Liver (tissue), 9 donors: ENCODE data around the gene ATP2C2. TPM values are rescaled to one million over a fixed set of nuclear protein-coding genes. Genes with fewer than 3 reads are reported as not detected.
"Not testable (repeated sequence)": the region's sequence is repeated elsewhere in the genome, so short reads cannot be mapped to it uniquely, and the experiment has no call there.

ENCODE experiments used
- DNase-seq: peaks from one replicate; pipeline ENCODE4 v3.0.0-alpha.2; 2017; ENCODE audit warnings: low spot score
- H3K27ac ChIP-seq, 2 donors: one replicate each; pipeline ENCODE4 v1.7.0; 2013; ENCODE audit warnings: inconsistent platforms in 2 of 2, low read length in 2 of 2, control low read depth in 1 of 2, low read depth in 1 of 2, mild to moderate bottlenecking in 1 of 2
- H3K27me3 ChIP-seq, 4 donors: one replicate each; pipeline versions ENCODE4 v1.6.1 to v1.7.0; 2013; ENCODE audit warnings: low read length in 3 of 4, inconsistent platforms in 1 of 4, mild to moderate bottlenecking in 1 of 4, moderate library complexity in 1 of 4; ENCODE audit not compliant: control insufficient read depth in 4 of 4, insufficient read depth in 4 of 4
- H3K36me3 ChIP-seq, 4 donors: one replicate each; pipeline versions ENCODE4 v1.6.1 to v1.7.0; 2013; ENCODE audit warnings: low read length in 3 of 4, mild to moderate bottlenecking in 3 of 4, low read depth in 1 of 4, moderate library complexity in 1 of 4; ENCODE audit not compliant: control insufficient read depth in 4 of 4, insufficient read depth in 3 of 4
- H3K4me1 ChIP-seq, 4 donors: one replicate each; pipeline versions ENCODE4 v1.6.1 to v1.7.0; 2013; ENCODE audit warnings: low read length in 3 of 4, mild to moderate bottlenecking in 3 of 4, moderate library complexity in 1 of 4; ENCODE audit not compliant: control insufficient read depth in 4 of 4, insufficient read depth in 4 of 4
- H3K4me3 ChIP-seq, 3 donors: one replicate each; pipeline versions ENCODE4 v1.6.1 to v1.7.0; 2013; ENCODE audit warnings: low read length in 3 of 3, control low read depth in 1 of 3, low read depth in 1 of 3, mild to moderate bottlenecking in 1 of 3
- H3K9ac ChIP-seq, 2 donors: one replicate each; pipeline ENCODE4 v1.7.0; 2013; ENCODE audit warnings: low read length in 2 of 2, mild to moderate bottlenecking in 2 of 2, moderate library complexity in 2 of 2, control low read depth in 1 of 2, low read depth in 1 of 2
- H3K9me3 ChIP-seq, 4 donors: one replicate each; pipeline versions ENCODE4 v1.6.1 to v1.7.0; 2013; ENCODE audit warnings: low read length in 3 of 4; ENCODE audit not compliant: control insufficient read depth in 4 of 4
- ATF3 ChIP-seq: IDR thresholded peaks from 2 replicates; pipeline ENCODE4 v1.6.1; 2016; ENCODE audit warnings: antibody characterized with exemption
- CTCF ChIP-seq: fragments of 150-350 bp; IDR thresholded peaks from 2 replicates; pipeline ENCODE4 v1.5.1; 2017; ENCODE audit warnings: improper control_type of control experiment, low read depth, low read length; ENCODE audit not compliant: missing input control
- EGR1 ChIP-seq, 2 donors: IDR thresholded peaks; 2 replicates each; pipeline ENCODE4 v1.6.1; 2016 to 2018; ENCODE audit warnings: antibody characterized with exemption in 2 of 2, low read depth in 2 of 2
- FOXA1 ChIP-seq: IDR thresholded peaks from 2 replicates; pipeline ENCODE4 v1.6.1; 2016; ENCODE audit warnings: antibody characterized with exemption
- FOXA2 ChIP-seq: IDR thresholded peaks from 2 replicates; pipeline ENCODE4 v1.6.1; 2016; ENCODE audit warnings: antibody characterized with exemption
- GABPA ChIP-seq, 2 donors: IDR thresholded peaks in 1 of 2; conservative IDR thresholded peaks in 1 of 2; 2 replicates each; pipeline ENCODE4 v1.6.1; 2016; ENCODE audit warnings: antibody characterized with exemption in 2 of 2, mild to moderate bottlenecking in 1 of 2, moderate library complexity in 1 of 2
- HNF4A ChIP-seq, 2 donors: conservative IDR thresholded peaks; 2 replicates each; pipeline ENCODE4 v1.6.1; 2016; ENCODE audit warnings: antibody characterized with exemption in 2 of 2, mild to moderate bottlenecking in 2 of 2
- HNF4G ChIP-seq: IDR thresholded peaks from 2 replicates; pipeline ENCODE4 v1.6.1; 2016; ENCODE audit warnings: antibody characterized with exemption
- JUND ChIP-seq, 2 donors: IDR thresholded peaks; 2 replicates each; pipeline ENCODE4 v1.6.1; 2016; ENCODE audit warnings: antibody characterized with exemption in 2 of 2
- MAX ChIP-seq: IDR thresholded peaks from 2 replicates; pipeline ENCODE4 v1.6.1; 2016; ENCODE audit warnings: antibody characterized with exemption
- NR2F2 ChIP-seq: IDR thresholded peaks from 2 replicates; pipeline ENCODE4 v1.6.1; 2016; ENCODE audit warnings: antibody characterized with exemption
- RAD21 ChIP-seq, 2 donors: IDR thresholded peaks; 2 replicates each; pipeline ENCODE4 v1.6.1; 2016; ENCODE audit warnings: antibody characterized with exemption in 2 of 2, mild to moderate bottlenecking in 2 of 2
- REST ChIP-seq: IDR thresholded peaks from 2 replicates; pipeline ENCODE4 v1.6.1; 2016; ENCODE audit warnings: antibody characterized with exemption, mild to moderate bottlenecking
- RXRA ChIP-seq, 2 donors: IDR thresholded peaks; 2 replicates each; pipeline ENCODE4 v1.6.1; 2017 to 2018; ENCODE audit warnings: antibody characterized with exemption in 2 of 2, mild to moderate bottlenecking in 1 of 2
- SP1 ChIP-seq: IDR thresholded peaks from 2 replicates; pipeline ENCODE4 v1.6.1; 2018; ENCODE audit warnings: antibody characterized with exemption, mild to moderate bottlenecking
- TAF1 ChIP-seq: conservative IDR thresholded peaks from 2 replicates; pipeline ENCODE4 v1.6.1; 2016; ENCODE audit warnings: antibody characterized with exemption, mild to moderate bottlenecking
- YY1 ChIP-seq: IDR thresholded peaks from 2 replicates; pipeline ENCODE4 v1.6.1; 2016; ENCODE audit warnings: antibody characterized with exemption, mild to moderate bottlenecking
- ZBTB33 ChIP-seq: IDR thresholded peaks from 2 replicates; pipeline ENCODE4 v1.6.1; 2016; ENCODE audit warnings: antibody characterized with exemption
- WGBS: extraction: QIAGEN DNeasy Blood & Tissue Kit; methylation state at CpG from one replicate; pipeline ENCODE4 v1.1.7; 2013; 5-methylcytosine and 5-hydroxymethylcytosine counted together
- polyA plus RNA-seq, 2 donors: library from polyadenylated mRNA; stranded (reverse) in 1 of 2; unstranded in 1 of 2; fragments of 200-250 nt in 1 of 2; fragments of >200 nt in 1 of 2; fragmentation: Nextera tagmentation in 1 of 2; extraction: Ambion mirVana in 1 of 2; gene quantifications; one replicate each; pipeline versions ENCODE4 v1.2.1 to v1.2.3, GENCODE V29; 2013 to 2015
- total RNA-seq, 2 donors: library from RNA; depleted of rRNA; stranded (reverse); fragments of >200 nt; gene quantifications; one replicate each; pipeline ENCODE4 v1.2.3, GENCODE V29; 2014
- donor health status: healthy.
- donor health status: healthy.
- donor health status: healthy.
- donor health status: healthy.
- donor health status: healthy.

Gene ATP2C2
- total and polyA plus RNA-seq, 4 donors: 0.05 to 0.33 (median 0.22) TPM

GRCh38 chr16:84341528-84342295, 26.6 kb upstream of the ATP2C2 start:
- Histone ChIP-seq H3K4me1 (no peaks in the 10 kb centered on the region), H3K9me3 (no peaks in the 10 kb centered on the region), H3K36me3 (no peaks in the 10 kb centered on the region), H3K27me3 (no peaks in the 10 kb centered on the region), H3K9ac (no peak overlapping the region), H3K27ac (no peak overlapping the region), H3K4me3 (no peak overlapping the region)
- TF ChIP-seq CTCF: no peak
- no peak for TF ChIP-seq MAX
- TF ChIP-seq REST: no peak
- no peak for TF ChIP-seq ATF3
- no peak for TF ChIP-seq YY1
- TF ChIP-seq NR2F2: no peak
- no peak for TF ChIP-seq GABPA (IDR thresholded peaks at IDR 0.05 in 1 of 2, conservative IDR thresholded peaks at IDR 0.05 in 1 of 2)
- no peak for TF ChIP-seq RAD21 (IDR thresholded peaks at IDR 0.05)
- TF ChIP-seq JUND (IDR thresholded peaks at IDR 0.05): no peak
- TF ChIP-seq EGR1 (IDR thresholded peaks at IDR 0.05; ENCODE audit: low read depth in 2 of 2): no peak
- TF ChIP-seq SP1: no peak
- no peak for TF ChIP-seq TAF1
- no peak for TF ChIP-seq RXRA (IDR thresholded peaks at IDR 0.05)
- TF ChIP-seq FOXA1: no peak
- no peak for TF ChIP-seq HNF4A (conservative IDR thresholded peaks at IDR 0.05)
- no peak for TF ChIP-seq FOXA2
- no peak for TF ChIP-seq ZBTB33
- TF ChIP-seq HNF4G: no peak
- 82% methylated on average over 24 of the region's 24 CpGs for WGBS
- no peak for DNase-seq

GRCh38 chr16:84343800-84344199, 24.5 kb upstream of the ATP2C2 start:
- 93% methylated on average over 10 of the region's 10 CpGs for WGBS
- DNase-seq, H3K4me3 ChIP-seq, H3K4me1 ChIP-seq, H3K36me3 ChIP-seq, H3K27ac ChIP-seq, H3K9me3 ChIP-seq, H3K27me3 ChIP-seq, H3K9ac ChIP-seq: not testable (repeated sequence)
